IgD-negative memory B cell (primary cell): ENCODE data around the gene SLCO4C1. TPM values are rescaled to one million over a fixed set of nuclear protein-coding genes. Genes with fewer than 3 reads are reported as not detected.
"Not testable (repeated sequence)": the region's sequence is repeated elsewhere in the genome, so short reads cannot be mapped to it uniquely, and the experiment has no call there.

Experiments used
- H3K27ac Mint-ChIP-seq, 3 donors: one replicate each; pipeline ENCODE4 v1.8.0; 2020 to 2022; ENCODE audit warnings: mild to moderate bottlenecking in 3 of 3, mixed read lengths in 3 of 3, moderate library complexity in 1 of 3
- H3K27me3 Mint-ChIP-seq: one replicate; pipeline ENCODE4 v1.8.0; 2021; ENCODE audit warnings: mixed read lengths
- H3K36me3 Mint-ChIP-seq: one replicate; pipeline ENCODE4 v1.8.0; 2020; ENCODE audit warnings: mild to moderate bottlenecking, mixed read lengths
- H3K4me1 Mint-ChIP-seq, 3 donors: one replicate each; pipeline ENCODE4 v1.8.0; 2020 to 2022; ENCODE audit warnings: mixed read lengths in 3 of 3, mild to moderate bottlenecking in 1 of 3
- H3K4me3 Mint-ChIP-seq, 4 donors: one replicate each; pipeline ENCODE4 v1.8.0; 2020 to 2022; ENCODE audit warnings: mild to moderate bottlenecking in 4 of 4, mixed read lengths in 4 of 4, moderate library complexity in 3 of 4
- H3K9me3 Mint-ChIP-seq, 3 donors: one replicate each; pipeline ENCODE4 v1.8.0; 2020 to 2021; ENCODE audit warnings: mixed read lengths in 3 of 3, mild to moderate bottlenecking in 1 of 3
- polyA plus RNA-seq: library from polyadenylated mRNA; unstranded; fragments of 300-500 nt; fragmentation: Illumina TruSeq; gene quantifications from one replicate; pipeline ENCODE4 v1.2.3, GENCODE V29; 2021

SLCO4C1 gene, protein sequence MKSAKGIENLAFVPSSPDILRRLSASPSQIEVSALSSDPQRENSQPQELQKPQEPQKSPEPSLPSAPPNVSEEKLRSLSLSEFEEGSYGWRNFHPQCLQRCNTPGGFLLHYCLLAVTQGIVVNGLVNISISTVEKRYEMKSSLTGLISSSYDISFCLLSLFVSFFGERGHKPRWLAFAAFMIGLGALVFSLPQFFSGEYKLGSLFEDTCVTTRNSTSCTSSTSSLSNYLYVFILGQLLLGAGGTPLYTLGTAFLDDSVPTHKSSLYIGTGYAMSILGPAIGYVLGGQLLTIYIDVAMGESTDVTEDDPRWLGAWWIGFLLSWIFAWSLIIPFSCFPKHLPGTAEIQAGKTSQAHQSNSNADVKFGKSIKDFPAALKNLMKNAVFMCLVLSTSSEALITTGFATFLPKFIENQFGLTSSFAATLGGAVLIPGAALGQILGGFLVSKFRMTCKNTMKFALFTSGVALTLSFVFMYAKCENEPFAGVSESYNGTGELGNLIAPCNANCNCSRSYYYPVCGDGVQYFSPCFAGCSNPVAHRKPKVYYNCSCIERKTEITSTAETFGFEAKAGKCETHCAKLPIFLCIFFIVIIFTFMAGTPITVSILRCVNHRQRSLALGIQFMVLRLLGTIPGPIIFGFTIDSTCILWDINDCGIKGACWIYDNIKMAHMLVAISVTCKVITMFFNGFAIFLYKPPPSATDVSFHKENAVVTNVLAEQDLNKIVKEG
- polyA plus RNA-seq = 0.05 TPM

DNA sequence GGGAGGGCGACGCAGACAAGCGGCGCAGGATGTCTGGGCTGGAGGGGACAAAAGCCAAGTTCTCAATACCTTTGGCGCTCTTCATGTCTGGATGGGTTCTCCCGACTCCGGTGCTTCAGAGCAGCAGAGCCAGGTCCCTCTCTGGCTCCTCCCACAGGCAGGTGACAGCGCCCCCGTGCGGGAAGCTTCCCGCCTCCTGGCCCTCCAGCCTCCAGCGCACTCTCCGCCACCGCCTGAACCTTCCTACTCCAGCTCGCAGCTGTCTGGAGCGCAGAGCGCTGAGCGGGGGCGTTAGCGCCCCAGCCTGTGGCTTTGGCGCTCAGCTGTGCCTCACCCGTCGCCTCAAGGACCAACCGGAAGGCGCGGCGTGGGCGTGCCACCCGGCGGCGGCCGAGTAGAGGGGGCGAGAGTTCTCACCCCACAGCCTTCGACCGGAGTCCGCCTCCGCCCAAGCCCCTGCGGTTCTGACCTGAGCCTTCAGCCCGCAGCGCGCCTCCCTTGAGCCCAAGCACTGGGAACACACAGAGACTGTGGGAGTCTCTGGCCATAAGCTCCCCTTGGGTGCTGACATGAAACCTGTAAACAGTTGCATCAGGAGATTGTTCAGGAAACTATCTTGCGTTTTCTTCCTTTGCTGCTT, at the start of gene SLCO4C1:
Gene SLCO4C1, minus strand, starts transcription at position 107 of the 640 bp plus-strand sequence. Its CDS starts 22 bp downstream, at position 85.
- H3K4me3 Mint-ChIP-seq = peak within 1 kb of the TSS; percentile 77 to 94 (median 86)
- no peaks in the 10 kb centered on the region for H3K36me3 Mint-ChIP-seq
- H3K4me1 Mint-ChIP-seq = peaks cover 10 to 15% (median 12%) of the 10 kb centered on the region in 3 donors
- peak within 1 kb of the TSS in 2 of 3 donors; percentile 11 to 13 for H3K27ac Mint-ChIP-seq
- no peaks in the 10 kb centered on the region for H3K27me3 Mint-ChIP-seq
- no peaks in the 10 kb centered on the region for H3K9me3 Mint-ChIP-seq

- no peak overlapping the region for H3K4me3 Mint-ChIP-seq
- peaks cover 2% of the 10 kb centered on the region for H3K27me3 Mint-ChIP-seq
- no peaks in the 10 kb centered on the region for H3K4me1 Mint-ChIP-seq
- no peak overlapping the region for H3K27ac Mint-ChIP-seq
- peaks cover 0 to 1% (median 0%) of the 10 kb centered on the region in 3 donors for H3K9me3 Mint-ChIP-seq
- no peaks in the 10 kb centered on the region for H3K36me3 Mint-ChIP-seq
Observed at GRCh38 chr5:102341681-102342288, 45.7 kb upstream of the SLCO4C1 start.

GRCh38 chr5:102324714-102325113, 28.6 kb upstream of the SLCO4C1 start:
- Mint-ChIP-seq H3K4me1 (no peaks in the 10 kb centered on the region), H3K27ac (no peak overlapping the region), H3K36me3 (no peaks in the 10 kb centered on the region), H3K9me3 (no peaks in the 10 kb centered on the region), H3K27me3 (no peaks in the 10 kb centered on the region), H3K4me3 (no peak overlapping the region)

DNA sequence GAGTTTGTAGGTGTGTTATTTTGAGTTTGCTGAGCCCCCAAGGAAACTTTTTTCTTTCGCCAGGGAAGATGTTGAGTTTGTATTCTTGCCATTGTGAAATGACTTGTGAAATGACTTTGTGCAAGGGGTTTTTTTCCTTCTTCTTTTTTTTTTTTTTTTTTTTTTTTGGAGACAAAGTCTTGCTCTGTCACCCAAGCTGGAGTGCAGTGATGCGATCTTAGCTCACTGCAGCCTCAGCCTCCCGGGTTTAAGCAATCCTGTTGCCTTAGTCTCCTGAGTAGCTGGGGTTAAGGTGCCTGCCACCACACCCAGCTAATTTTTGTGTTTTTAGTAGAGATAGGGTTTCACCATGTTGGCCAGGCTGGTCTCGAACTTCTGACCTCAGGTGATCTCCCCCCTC, 22.7 kb upstream of the SLCO4C1 start:
- H3K4me1 Mint-ChIP-seq, H3K27ac Mint-ChIP-seq, H3K27me3 Mint-ChIP-seq, H3K36me3 Mint-ChIP-seq, H3K9me3 Mint-ChIP-seq, H3K4me3 Mint-ChIP-seq: not testable (repeated sequence)

DNA sequence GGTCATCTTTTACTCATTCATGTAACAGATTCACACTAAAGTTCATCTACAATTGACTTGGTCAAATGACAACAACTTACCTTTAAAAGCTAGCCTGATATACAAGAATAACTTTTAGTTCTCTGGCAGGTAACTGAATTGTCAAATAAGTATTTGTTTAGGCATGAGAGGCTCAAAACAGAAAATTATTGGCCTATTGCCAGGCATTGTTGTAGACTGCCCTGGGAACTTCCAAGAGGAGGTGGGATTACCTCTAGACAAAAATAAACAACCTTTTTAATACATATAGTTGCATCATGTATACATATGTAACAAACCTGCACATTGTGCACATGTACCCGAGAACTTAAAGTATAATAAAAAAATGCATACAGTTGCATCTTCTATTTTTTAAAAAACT, 18.2 kb upstream of the SLCO4C1 start:
- no peaks in the 10 kb centered on the region for H3K9me3 Mint-ChIP-seq
- no peaks in the 10 kb centered on the region for H3K27me3 Mint-ChIP-seq
- no peaks in the 10 kb centered on the region for H3K36me3 Mint-ChIP-seq
- H3K4me3 Mint-ChIP-seq = no peak overlapping the region
- H3K4me1 Mint-ChIP-seq = no peaks in the 10 kb centered on the region
- H3K27ac Mint-ChIP-seq = no peak overlapping the region

GRCh38 chr5:102313912-102314311, 17.8 kb upstream of the SLCO4C1 start:
- H3K4me3 Mint-ChIP-seq = no peak overlapping the region
- no peaks in the 10 kb centered on the region for H3K4me1 Mint-ChIP-seq
- H3K9me3 Mint-ChIP-seq = no peaks in the 10 kb centered on the region
- H3K27ac Mint-ChIP-seq = no peak overlapping the region
- no peaks in the 10 kb centered on the region for H3K27me3 Mint-ChIP-seq
- no peaks in the 10 kb centered on the region for H3K36me3 Mint-ChIP-seq

DNA sequence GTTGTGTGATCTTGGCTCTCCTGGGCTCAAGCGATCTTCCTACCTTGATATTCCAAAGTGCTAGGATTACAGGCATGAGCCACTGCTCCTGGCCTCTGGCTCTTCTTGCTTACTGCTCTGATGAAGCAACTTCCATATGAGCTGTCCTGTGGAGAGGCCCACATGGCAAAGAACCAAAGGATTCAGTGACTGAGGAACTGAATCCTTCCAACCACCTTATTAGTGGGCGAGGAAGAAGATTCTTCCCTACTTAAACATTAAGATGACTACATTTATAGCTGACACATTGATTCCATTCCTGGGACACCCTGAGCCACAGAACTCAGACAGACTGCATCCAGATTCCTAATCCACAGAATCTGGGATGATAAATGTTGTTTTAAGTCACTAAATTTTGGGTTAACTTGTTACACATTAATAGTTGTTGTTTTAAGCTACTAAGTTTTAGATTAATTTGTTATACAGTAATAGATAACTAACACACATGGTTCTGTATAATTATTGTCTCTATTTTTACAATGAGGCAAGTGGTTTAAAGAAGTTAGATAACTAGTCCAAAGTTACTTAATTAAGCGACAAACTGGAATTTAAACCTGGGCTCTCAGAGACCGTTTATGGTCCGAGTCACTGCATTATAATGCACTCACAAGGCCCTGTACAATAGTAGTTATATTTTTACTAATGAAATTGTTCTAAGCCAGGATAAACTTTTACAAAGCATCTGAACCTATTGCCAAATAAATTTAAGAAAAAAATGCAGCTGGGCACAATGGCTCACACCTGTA, 16.7 kb upstream of the SLCO4C1 start:
- Mint-ChIP-seq H3K4me3 (no peak overlapping the region), H3K27me3 (no peaks in the 10 kb centered on the region), H3K27ac (no peak overlapping the region), H3K36me3 (no peaks in the 10 kb centered on the region), H3K4me1 (no peaks in the 10 kb centered on the region), H3K9me3 (no peaks in the 10 kb centered on the region)

DNA sequence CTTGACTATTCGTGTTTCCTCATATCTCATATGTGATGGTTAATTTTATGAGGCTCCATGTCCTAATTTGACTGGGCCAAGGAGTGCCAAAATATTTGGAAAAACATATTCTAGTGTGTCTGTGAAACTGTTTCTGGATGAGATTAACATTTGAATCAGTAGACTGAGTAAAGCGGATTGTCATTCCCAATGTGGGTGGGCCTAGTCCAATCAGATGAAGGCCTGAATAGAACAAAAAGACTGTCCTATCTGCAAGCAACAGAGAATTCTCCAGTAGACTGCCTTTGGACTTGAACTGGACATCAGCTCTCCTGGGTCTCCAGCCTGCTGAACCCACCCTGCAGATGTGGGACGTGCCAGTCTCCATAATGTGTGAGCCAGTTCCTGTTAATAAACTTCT, 13.5 kb upstream of the SLCO4C1 start:
- Mint-ChIP-seq H3K36me3 (no peaks in the 10 kb centered on the region), H3K4me1 (no peaks in the 10 kb centered on the region), H3K27me3 (no peaks in the 10 kb centered on the region)

GRCh38 chr5:102307232-102307631, 11.1 kb upstream of the SLCO4C1 start:
- no peaks in the 10 kb centered on the region for H3K4me1 Mint-ChIP-seq
- H3K4me3 Mint-ChIP-seq = no peak overlapping the region
- H3K36me3 Mint-ChIP-seq = no peaks in the 10 kb centered on the region
- peak overlapping the region in 1 of 3 donors; percentile 62 for H3K27ac Mint-ChIP-seq
- H3K9me3 Mint-ChIP-seq = peaks cover 0 to under 1% (median 0%) of the 10 kb centered on the region in 3 donors
- no peaks in the 10 kb centered on the region for H3K27me3 Mint-ChIP-seq

More for the DNA sequence above, 13.5 kb upstream of the SLCO4C1 start:
- Mint-ChIP-seq H3K27ac (peak overlapping the region in 1 of 3 donors; percentile 39), H3K9me3 (no peaks in the 10 kb centered on the region), H3K4me3 (no peak overlapping the region)

DNA sequence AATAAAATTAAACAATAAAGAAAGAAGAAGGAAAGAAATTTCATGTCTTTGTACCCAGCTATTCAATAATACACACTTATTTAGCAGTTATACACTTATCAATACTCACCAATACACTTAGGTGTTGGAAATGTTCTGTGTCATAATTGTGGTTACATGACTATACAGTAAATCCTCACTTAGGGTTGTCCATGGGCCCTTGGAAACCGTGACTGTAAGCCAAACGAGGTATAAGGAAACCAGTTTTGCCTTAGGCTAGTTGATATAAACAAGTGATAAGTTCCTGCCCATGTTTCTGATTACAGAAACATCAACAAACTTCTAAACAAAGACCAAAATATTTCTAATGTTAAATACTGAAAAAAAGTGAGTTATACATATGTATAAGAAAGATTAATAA, 10.0 kb upstream of the SLCO4C1 start:
- Mint-ChIP-seq H3K4me3 (no peak overlapping the region), H3K27ac (no peak overlapping the region)

GRCh38 chr5:102295534-102296177, 428 bp downstream of the SLCO4C1 start:
- Mint-ChIP-seq H3K27ac (peak overlapping the region in 1 of 3 donors; percentile 13), H3K36me3 (no peaks in the 10 kb centered on the region), H3K27me3 (no peaks in the 10 kb centered on the region), H3K4me1 (peaks cover 10 to 15% (median 12%) of the 10 kb centered on the region in 3 donors), H3K9me3 (no peaks in the 10 kb centered on the region), H3K4me3 (peak overlapping the region; percentile 77 to 94 (median 86))

More for the DNA sequence above, 10.0 kb upstream of the SLCO4C1 start:
- Mint-ChIP-seq H3K4me1 (no peaks in the 10 kb centered on the region), H3K27me3 (no peaks in the 10 kb centered on the region), H3K36me3 (no peaks in the 10 kb centered on the region), H3K9me3 (peaks cover 0 to 3% (median 0%) of the 10 kb centered on the region in 3 donors)

DNA sequence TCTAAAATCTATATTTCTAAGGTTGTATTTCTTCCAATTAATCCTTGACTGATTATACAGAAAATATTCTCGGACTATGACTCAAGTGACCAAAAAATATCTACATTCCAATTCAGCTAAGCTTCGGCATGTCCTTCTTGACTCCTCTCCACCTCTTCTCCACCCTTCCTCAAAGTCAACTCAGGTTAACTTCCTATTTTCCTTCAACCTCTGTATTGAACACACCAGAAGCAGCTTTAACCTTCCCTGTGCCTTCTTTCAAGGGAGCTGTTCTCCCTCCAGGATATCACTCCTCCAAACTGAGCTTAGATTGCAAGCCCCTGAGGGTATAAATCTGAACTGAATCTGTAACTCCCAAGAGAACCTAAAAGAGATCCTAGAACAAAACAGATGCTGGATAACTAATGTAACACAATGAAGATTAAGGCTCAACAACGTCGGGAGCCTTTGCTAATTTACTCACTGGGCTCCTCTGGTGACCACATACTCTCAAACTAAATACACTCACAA, 1.1 kb downstream of the SLCO4C1 start:
- Mint-ChIP-seq H3K4me3 (peak overlapping the region; percentile 77 to 94 (median 86)), H3K27me3 (no peaks in the 10 kb centered on the region), H3K36me3 (no peaks in the 10 kb centered on the region), H3K4me1 (peaks cover 10 to 15% (median 12%) of the 10 kb centered on the region in 3 donors), H3K9me3 (no peaks in the 10 kb centered on the region), H3K27ac (no peak overlapping the region)

DNA sequence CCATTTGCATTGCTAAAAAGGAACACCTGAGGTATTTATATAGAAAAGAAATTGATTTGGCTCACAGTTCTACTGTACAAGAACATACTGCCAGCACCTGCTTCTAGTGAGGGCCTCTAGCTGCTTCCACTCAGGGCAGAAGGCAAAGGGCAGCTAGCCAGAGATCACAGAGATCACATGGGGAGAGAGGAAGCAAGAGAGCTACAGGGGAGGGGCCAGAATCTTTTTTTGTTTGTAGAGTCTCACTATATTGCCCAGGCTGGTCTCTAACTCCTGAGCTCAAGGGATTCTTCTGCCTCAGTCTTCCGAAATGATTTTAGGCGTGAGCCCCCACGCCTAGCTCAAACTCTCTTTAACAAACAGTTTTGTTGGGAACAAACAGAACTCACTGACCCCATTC, 6.1 kb downstream of the SLCO4C1 start:
- no peak overlapping the region for H3K4me3 Mint-ChIP-seq
- H3K9me3 Mint-ChIP-seq = no peaks in the 10 kb centered on the region
- H3K27ac Mint-ChIP-seq = no peak overlapping the region

More for the DNA sequence above, 6.1 kb downstream of the SLCO4C1 start:
- Mint-ChIP-seq H3K4me1 (peaks cover 8 to 16% (median 12%) of the 10 kb centered on the region in 3 donors), H3K36me3 (no peaks in the 10 kb centered on the region), H3K27me3 (no peaks in the 10 kb centered on the region)
